GM20431 (cell line): ENCODE data around the gene MX2.

Source experiments
- in situ Hi-C: fragments of 300-500 bp; cut with MseI, MboI; formaldehyde crosslinking; loops from one replicate; pipeline ENCODE4 v1.15.0; 2020; ENCODE audit warnings: low sequenced_read_pairs; ENCODE audit not compliant: unreplicated experiment

MX2 gene

DNA sequence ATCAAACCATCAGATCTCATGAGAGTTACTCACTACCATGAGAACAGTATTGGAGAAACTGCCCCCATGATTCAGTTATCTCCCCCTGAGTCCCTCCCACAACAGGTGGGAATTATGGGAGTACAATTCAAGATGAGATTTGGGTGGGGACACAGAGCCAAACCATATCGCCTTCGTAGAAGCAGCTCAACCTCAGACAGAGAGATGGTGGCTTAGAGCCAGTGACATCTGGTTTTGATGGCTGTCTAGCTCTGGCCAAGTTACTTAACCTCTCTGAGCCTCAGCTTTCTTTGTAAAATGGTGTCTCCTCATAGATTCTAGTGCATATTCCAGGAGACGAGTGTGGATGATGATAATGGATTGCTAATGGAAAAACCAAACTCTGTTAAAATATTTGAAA, 91.4 kb downstream of the MX2 start:
- in situ Hi-C loops, result loop anchor here (25.0 kb wide), 1 partner anchor 166 kb away; no protein-coding TSS in a partner anchor

DNA sequence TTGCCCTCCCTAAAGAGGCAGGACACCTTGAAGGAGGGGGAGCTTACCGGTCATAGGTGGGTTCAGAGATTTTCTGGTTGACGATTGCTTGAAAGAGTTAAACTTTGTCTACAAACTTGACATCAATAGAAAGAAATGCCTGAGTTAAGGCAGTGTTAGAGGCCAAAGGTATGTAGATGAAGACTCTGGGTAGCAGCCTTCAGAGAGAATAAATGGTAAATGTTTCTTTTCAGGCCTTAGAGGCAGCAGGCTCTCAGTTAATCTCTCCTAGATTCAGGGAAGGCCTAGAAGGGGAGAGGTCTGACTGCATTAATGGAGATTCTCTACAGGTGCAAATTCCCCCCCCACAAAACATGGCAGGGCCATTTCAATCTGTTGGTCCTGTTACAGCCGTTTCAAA, 91.9 kb downstream of the MX2 start:
- in situ Hi-C loops, result loop anchor here (25.0 kb wide), 1 partner anchor 166 kb away; no protein-coding TSS in a partner anchor

DNA sequence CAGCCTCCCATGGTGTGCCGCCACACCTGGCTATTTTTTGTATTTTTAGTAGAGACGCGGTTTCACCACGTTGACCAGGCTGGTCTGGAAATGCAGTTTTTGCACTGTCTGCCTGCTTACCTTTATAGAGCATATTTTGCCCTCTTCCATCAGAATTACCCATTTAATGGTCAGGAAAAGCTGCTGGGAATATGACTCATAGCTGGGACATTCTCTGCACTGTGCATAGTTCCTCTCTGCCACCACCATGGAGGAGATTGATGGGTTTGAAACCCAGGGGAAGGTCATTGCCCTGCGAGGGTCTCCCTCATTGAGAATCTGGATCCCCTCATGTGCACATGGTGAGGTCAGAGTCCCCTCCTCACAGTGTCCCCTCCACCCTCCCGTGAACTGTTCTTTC, 96.3 kb downstream of the MX2 start:
- in situ Hi-C loops, result loop anchor here (25.0 kb wide), 1 partner anchor 171 kb away; no protein-coding TSS in a partner anchor

DNA sequence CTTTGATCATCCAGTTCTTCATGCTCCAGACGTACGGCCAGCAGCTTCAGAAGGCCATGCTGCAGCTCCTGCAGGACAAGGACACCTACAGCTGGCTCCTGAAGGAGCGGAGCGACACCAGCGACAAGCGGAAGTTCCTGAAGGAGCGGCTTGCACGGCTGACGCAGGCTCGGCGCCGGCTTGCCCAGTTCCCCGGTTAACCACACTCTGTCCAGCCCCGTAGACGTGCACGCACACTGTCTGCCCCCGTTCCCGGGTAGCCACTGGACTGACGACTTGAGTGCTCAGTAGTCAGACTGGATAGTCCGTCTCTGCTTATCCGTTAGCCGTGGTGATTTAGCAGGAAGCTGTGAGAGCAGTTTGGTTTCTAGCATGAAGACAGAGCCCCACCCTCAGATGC, 96.7 kb downstream of the MX2 start:
- in situ Hi-C loops, result loop anchor here (25.0 kb wide), 1 partner anchor 171 kb away; no protein-coding TSS in a partner anchor
